ENCODE measurements around the gene HSPA14. TPM values are rescaled to one million over a fixed set of nuclear protein-coding genes. Genes with fewer than 3 reads are reported as not detected.
"Not testable (repeated sequence)": the region's sequence is repeated elsewhere in the genome, so short reads cannot be mapped to it uniquely, and the experiment has no call there.

HSPA14 gene
- total RNA-seq, 1 donor from 2014 or later: 10.7 TPM

DNA sequence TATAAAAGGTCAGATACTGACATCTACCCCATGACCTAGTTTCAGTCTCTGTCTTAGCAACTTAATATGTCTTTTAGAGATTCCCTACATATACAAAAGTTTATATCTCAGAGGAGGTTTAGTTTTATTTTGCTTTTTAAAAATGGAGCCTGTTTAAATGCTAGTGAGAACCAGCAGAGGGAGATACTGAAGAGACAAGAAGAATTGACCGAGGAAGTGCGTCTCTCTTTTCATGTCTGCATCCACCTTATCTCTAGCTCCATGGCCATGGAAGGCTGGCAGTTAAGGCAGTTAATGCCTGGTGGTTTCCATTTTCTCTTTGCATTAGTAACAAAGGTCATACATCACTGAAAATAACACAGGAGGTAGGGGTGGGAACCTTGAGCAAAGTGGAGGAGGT, 51.2 kb downstream of the HSPA14 start:
- no peak for DNase-seq (ENCODE audit: low read depth)
- H3K4me3 ChIP-seq (ENCODE audit: low read depth, low read length): no peak overlapping the region
- TF ChIP-seq, protein P1, sequence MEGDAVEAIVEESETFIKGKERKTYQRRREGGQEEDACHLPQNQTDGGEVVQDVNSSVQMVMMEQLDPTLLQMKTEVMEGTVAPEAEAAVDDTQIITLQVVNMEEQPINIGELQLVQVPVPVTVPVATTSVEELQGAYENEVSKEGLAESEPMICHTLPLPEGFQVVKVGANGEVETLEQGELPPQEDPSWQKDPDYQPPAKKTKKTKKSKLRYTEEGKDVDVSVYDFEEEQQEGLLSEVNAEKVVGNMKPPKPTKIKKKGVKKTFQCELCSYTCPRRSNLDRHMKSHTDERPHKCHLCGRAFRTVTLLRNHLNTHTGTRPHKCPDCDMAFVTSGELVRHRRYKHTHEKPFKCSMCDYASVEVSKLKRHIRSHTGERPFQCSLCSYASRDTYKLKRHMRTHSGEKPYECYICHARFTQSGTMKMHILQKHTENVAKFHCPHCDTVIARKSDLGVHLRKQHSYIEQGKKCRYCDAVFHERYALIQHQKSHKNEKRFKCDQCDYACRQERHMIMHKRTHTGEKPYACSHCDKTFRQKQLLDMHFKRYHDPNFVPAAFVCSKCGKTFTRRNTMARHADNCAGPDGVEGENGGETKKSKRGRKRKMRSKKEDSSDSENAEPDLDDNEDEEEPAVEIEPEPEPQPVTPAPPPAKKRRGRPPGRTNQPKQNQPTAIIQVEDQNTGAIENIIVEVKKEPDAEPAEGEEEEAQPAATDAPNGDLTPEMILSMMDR (conservative IDR thresholded peaks at IDR 0.05; ENCODE audit: low read depth, low read length): peak; percentile 32

DNA sequence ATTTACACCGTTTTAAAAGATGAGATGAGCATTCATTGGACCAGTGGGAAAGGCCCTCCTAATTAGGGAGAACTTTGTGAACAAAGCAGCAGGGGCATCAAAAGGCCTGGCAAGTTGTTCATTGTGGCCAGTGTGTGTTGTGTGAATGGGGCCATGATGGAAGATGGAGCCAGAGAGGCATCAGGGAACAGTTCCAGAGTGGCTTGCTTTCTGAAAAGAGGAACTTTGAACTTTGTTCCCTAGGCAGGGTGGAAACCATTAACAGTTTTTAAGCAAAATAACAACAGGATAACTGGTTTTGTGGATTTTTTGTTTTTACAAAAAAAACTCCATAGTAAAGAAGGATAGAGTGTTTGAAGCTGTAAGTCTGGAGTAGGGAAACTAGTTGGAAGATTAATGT, 53.0 kb downstream of the HSPA14 start:
- H3K4me3 ChIP-seq (ENCODE audit: low read depth, low read length): no peak overlapping the region
- TF ChIP-seq, protein P1 (conservative IDR thresholded peaks at IDR 0.05; ENCODE audit: low read depth, low read length): no peak
- no peak for DNase-seq (ENCODE audit: low read depth)

DNA sequence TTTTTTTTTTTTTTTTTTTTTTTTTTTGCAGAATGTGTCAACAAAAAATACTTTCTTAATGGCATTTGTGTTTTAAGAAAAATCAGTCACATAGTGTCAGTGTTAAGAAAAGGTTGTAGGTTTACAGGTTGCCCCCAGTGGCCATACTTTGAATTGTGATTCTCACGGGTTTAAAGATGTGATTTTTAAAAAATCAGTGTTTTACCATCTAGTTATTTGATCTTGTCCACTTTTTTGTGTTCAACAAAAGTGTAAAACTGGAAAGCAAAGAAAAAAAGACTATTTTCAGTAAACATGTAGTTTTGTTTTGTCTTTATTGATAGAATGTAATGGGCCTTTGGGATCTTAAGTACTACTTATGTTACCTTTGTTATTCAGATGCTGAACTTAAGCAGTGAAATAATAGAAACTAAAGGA, 66.2 kb downstream of the HSPA14 start:
- TF ChIP-seq, protein P1 (conservative IDR thresholded peaks at IDR 0.05; ENCODE audit: low read depth, low read length): peak; percentile 65
- DNase-seq (ENCODE audit: low read depth): no peak
- H3K4me3 ChIP-seq (ENCODE audit: low read depth, low read length): no peak overlapping the region

GRCh38 chr10:14904864-14905263, 66.8 kb downstream of the HSPA14 start:
- TF ChIP-seq, protein P1 (conservative IDR thresholded peaks at IDR 0.05; ENCODE audit: low read depth, low read length): no peak
- no peak for DNase-seq (ENCODE audit: low read depth)

DNA sequence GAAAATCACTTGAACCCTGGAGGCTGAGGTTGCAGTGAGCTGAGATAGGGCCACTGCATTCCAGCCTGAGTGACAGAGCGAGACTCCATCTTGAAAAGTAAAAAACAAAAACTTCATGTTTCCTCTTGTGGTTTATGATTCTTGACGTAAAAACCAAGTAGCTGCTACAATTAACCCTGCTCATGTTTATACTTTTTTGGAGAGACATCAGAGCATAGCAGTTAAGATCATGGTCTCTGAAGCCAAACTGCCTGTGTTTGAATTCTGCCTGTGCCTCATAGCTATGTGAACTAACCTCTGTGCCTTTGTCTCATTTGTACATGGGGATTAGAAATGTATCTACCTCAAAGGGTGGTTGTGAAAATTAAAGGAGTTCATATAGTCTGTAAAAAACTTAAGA, 67.8 kb downstream of the HSPA14 start:
- H3K4me3 ChIP-seq (ENCODE audit: low read depth, low read length): no peak overlapping the region
- TF ChIP-seq, protein P1 (conservative IDR thresholded peaks at IDR 0.05; ENCODE audit: low read depth, low read length): no peak
- no peak for DNase-seq (ENCODE audit: low read depth)

More at GRCh38 chr10:14904864-14905263, 66.8 kb downstream of the HSPA14 start:
- H3K4me3 ChIP-seq (ENCODE audit: low read depth, low read length): no peak overlapping the region

GRCh38 chr10:14906765-14907164, 68.7 kb downstream of the HSPA14 start:
- no peak for DNase-seq (ENCODE audit: low read depth)
- H3K4me3 ChIP-seq (ENCODE audit: low read depth, low read length): no peak overlapping the region
- TF ChIP-seq, protein P1 (conservative IDR thresholded peaks at IDR 0.05; ENCODE audit: low read depth, low read length): no peak

GRCh38 chr10:14907591-14907990, 69.5 kb downstream of the HSPA14 start:
- DNase-seq (ENCODE audit: low read depth); H3K4me3 ChIP-seq (ENCODE audit: low read depth, low read length): not testable (repeated sequence)

Measured in epithelial cell of proximal tubule (primary cell).